ENCODE data around the gene ANTXR2. TPM values are rescaled to one million over a fixed set of nuclear protein-coding genes. Genes with fewer than 3 reads are reported as not detected.
A peak's percentile ranks its signal among the peaks of the same experiment; 100 is the strongest.

The ANTXR2 gene
- polyA plus RNA-seq, 1 of the 3 experiments (the other 2 are of a cell fraction): 48.8 TPM

DNA sequence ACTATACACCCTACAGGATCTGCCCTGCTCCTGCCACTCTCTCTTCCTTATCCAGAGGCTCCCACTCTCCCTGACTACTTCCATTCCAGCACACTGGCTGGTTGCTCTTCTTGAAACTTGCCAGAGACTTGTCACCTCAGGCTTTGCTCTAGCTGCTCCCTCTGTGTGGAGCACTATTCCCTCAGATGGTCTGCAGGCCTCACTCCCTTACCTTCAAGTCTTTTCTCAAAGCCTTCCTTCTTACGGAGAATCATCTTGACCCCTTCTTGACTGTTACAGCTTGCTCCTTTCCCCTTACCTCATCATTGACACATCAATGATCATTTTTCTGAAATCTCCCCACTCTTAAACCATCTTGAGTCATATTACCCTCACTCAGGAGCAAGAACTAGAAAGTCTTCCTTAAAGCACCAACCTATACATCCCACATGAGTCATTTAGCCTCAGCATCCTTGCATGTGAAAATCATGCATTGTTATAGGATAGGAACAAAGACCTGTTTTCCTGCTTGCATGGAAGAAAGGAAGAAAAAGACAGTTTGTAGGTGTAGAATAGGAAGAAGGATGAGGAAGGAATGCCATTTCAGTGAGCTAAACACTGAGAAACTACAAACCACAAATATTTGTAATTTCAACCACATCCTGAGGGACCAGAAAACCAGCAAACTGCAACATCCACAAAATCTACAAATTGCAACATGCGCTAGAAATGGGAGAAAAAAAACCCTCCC lies 55.7 kb downstream of the ANTXR2 start (continued):
- TF ChIP-seq REST (IDR thresholded peaks at IDR 0.05; ENCODE audit: low read depth, low read length): no peak
- TF ChIP-seq ZBTB33 (IDR thresholded peaks at IDR 0.05; ENCODE audit: borderline replicate concordance, low read depth): no peak
- TF ChIP-seq TEAD4 (IDR thresholded peaks at IDR 0.05; ENCODE audit: borderline replicate concordance, insufficient read depth): peak; percentile 58; the same call in 1 of the 2 replicates
- peak in 1 of 2 experiments; percentile 64; a peak in 2 of 4 replicates for TF ChIP-seq EP300 (IDR thresholded peaks at IDR 0.05; ENCODE audit: borderline replicate concordance in 1 of 2, low read depth in 1 of 2, low read length in 1 of 2)
- peak; percentile 13 for TF ChIP-seq RXRA (IDR thresholded peaks at IDR 0.05; ENCODE audit: borderline replicate concordance, low read depth)
- no peak for TF ChIP-seq SMC3 (IDR thresholded peaks at IDR 0.05; ENCODE audit: low read depth, low read length)
- TF ChIP-seq FOSL2 (IDR thresholded peaks at IDR 0.05; ENCODE audit: borderline replicate concordance, low read depth): peak; percentile 77; the same call in 1 of the 2 replicates
- TF ChIP-seq JUND (IDR thresholded peaks at IDR 0.05): peak; percentile 54
- no peak for TF ChIP-seq GATA2 (CRISPR knock-in tag; IDR thresholded peaks at IDR 0.05)

GRCh38 chr4:80016506-80016905 lies 56.5 kb downstream of the ANTXR2 start:
- H2AFZ ChIP-seq (ENCODE audit: low read depth): no peak overlapping the region
- ChIA-PET CTCF (no interaction called here), POLR2A (no interaction called here)
- H3K4me1 ChIP-seq (ENCODE audit: control insufficient read depth in 1 of 2, insufficient read depth in 2 of 2, low read depth in 1 of 2, low read length in 1 of 2): peaks cover 3 to 39% of the 10 kb centered on the region in 2 experiments
- no peak for TF ChIP-seq CHD2 (IDR thresholded peaks at IDR 0.05; ENCODE audit: low read length, partially characterized antibody)
- TF ChIP-seq GATA2 (CRISPR knock-in tag; IDR thresholded peaks at IDR 0.05): no peak
- no peak for TF ChIP-seq NRF1 (IDR thresholded peaks at IDR 0.05; ENCODE audit: low read depth, low read length)
- H3K36me3 ChIP-seq (replicated peaks in 1 of 2; ENCODE audit: control insufficient read depth in 1 of 2, insufficient read depth in 2 of 2, low read length in 1 of 2): peaks cover 47 to 75% of the 10 kb centered on the region in 2 experiments
- no peak overlapping the region for H3K4me3 ChIP-seq (ENCODE audit: low read depth in 2 of 2, low read length in 1 of 2)
- peaks cover 54% of the 10 kb centered on the region for H3K79me2 ChIP-seq (ENCODE audit: insufficient read depth)
- no peaks in the 10 kb centered on the region for H3K9me3 ChIP-seq
- H3K9ac ChIP-seq: peak overlapping the region; percentile 33; the same call in 1 of the 2 replicates
- H3F3A ChIP-seq (replicated peaks; ENCODE audit: insufficient read depth): peaks cover 59% of the 10 kb centered on the region
- no peaks in the 10 kb centered on the region for H3K9me2 ChIP-seq
- peak overlapping the region; percentile 42; the same call in 1 of the 2 replicates for H3K4me2 ChIP-seq
- peak overlapping the region; percentile 70 to 83; a peak in 3 of 4 replicates for H3K27ac ChIP-seq (ENCODE audit: low read depth in 2 of 2, low read length in 1 of 2)
- no peaks in the 10 kb centered on the region for H3K27me3 ChIP-seq (ENCODE audit: insufficient read depth)
- DNase-seq: no peak
- WGBS (ENCODE audit: low lambda C conversion rate): 100% methylated on average over 1 of the region's 1 CpG
- H4K20me1 ChIP-seq (ENCODE audit: insufficient read depth): peaks cover 5% of the 10 kb centered on the region; the same call in 1 of the 2 replicates
